ENCODE results near the gene RBM14. TPM values are rescaled to one million over a fixed set of nuclear protein-coding genes. Genes with fewer than 3 reads are reported as not detected.

The RBM14 gene
- total and polyA plus RNA-seq, 9 of the 15 experiments (the other 6 are each of a cell fraction or from before 2014, with no cell fraction given): 5.5 to 131 (median 42.6) TPM

GRCh38 chr11:66616379-66617154 lies at the start of gene RBM14 (continued):
- TF ChIP-seq FOSL1 (tag; conservative IDR thresholded peaks at IDR 0.05): peak; percentile 52; the same call in 1 of the 2 replicates
- peak; percentile 81 for TF ChIP-seq EGR1 (conservative IDR thresholded peaks at IDR 0.05)
- TF ChIP-seq MXD1 (CRISPR knock-in tag; IDR thresholded peaks at IDR 0.05; ENCODE audit: borderline replicate concordance, poor library complexity, severe bottlenecking): peak; percentile 9
- no peak for TF ChIP-seq ARID1B (IDR thresholded peaks at IDR 0.05)
- peak; percentile 85 for TF ChIP-seq MYC (IDR thresholded peaks at IDR 0.05; ENCODE audit: low read depth, low read length)
- peak; percentile 62; the same call in 1 of the 2 replicates for TF ChIP-seq MYC (CRISPR knock-in tag; IDR thresholded peaks at IDR 0.05; ENCODE audit: borderline replicate concordance, low read depth)
- TF ChIP-seq NR2C2 (CRISPR knock-in tag; IDR thresholded peaks at IDR 0.05): peak; percentile 64; the same call in 1 of the 2 replicates
- peak; percentile 62; the same call in 1 of the 2 replicates for TF ChIP-seq NR2C2 (tag; IDR thresholded peaks at IDR 0.05)
- TF ChIP-seq TCFL5 (CRISPR knock-in tag; conservative IDR thresholded peaks at IDR 0.05): 0 out of 2 replicates have a peak, but pooled peaks have one; percentile 6
- TF ChIP-seq TEAD1 (CRISPR knock-in tag; IDR thresholded peaks at IDR 0.05): peak; percentile 70 to 82; a peak in 3 of 4 replicates
- peak; percentile 74; the same call in 1 of the 2 replicates for TF ChIP-seq ZNF584 (CRISPR knock-in tag; IDR thresholded peaks at IDR 0.05; ENCODE audit: low read depth)
- peak; percentile 52; the same call in 1 of the 2 replicates for TF ChIP-seq TOE1 (IDR thresholded peaks at IDR 0.05; ENCODE audit: borderline replicate concordance)
- TF ChIP-seq TOE1 (CRISPR knock-in tag; IDR thresholded peaks at IDR 0.05; ENCODE audit: borderline replicate concordance, low read depth): peak; percentile 49; the same call in 1 of the 2 replicates
- TF ChIP-seq, protein P1, sequence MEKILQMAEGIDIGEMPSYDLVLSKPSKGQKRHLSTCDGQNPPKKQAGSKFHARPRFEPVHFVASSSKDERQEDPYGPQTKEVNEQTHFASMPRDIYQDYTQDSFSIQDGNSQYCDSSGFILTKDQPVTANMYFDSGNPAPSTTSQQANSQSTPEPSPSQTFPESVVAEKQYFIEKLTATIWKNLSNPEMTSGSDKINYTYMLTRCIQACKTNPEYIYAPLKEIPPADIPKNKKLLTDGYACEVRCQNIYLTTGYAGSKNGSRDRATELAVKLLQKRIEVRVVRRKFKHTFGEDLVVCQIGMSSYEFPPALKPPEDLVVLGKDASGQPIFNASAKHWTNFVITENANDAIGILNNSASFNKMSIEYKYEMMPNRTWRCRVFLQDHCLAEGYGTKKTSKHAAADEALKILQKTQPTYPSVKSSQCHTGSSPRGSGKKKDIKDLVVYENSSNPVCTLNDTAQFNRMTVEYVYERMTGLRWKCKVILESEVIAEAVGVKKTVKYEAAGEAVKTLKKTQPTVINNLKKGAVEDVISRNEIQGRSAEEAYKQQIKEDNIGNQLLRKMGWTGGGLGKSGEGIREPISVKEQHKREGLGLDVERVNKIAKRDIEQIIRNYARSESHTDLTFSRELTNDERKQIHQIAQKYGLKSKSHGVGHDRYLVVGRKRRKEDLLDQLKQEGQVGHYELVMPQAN (IDR thresholded peaks at IDR 0.05; ENCODE audit: borderline replicate concordance): peak; percentile 72; the same call in 1 of the 2 replicates
- no peak for TF ChIP-seq DACH1 (IDR thresholded peaks at IDR 0.05; ENCODE audit: partially characterized antibody)
- TF ChIP-seq ZZZ3 (IDR thresholded peaks at IDR 0.05): peak; percentile 33
- TF ChIP-seq RAD51 (IDR thresholded peaks at IDR 0.05; ENCODE audit: borderline replicate concordance, low read depth): no peak
- TF ChIP-seq ZNF717 (CRISPR knock-in tag; IDR thresholded peaks at IDR 0.05): 0 out of 2 replicates have a peak, but pooled peaks have one; percentile 46
- TF ChIP-seq TAL1 (IDR thresholded peaks at IDR 0.05): no peak
- no peak for TF ChIP-seq NFE2 (IDR thresholded peaks at IDR 0.05; ENCODE audit: low read depth)
- TF ChIP-seq NCOR1 (IDR thresholded peaks at IDR 0.05): peak; percentile 59
- TF ChIP-seq ARID4B (CRISPR knock-in tag; IDR thresholded peaks at IDR 0.05): peak; percentile 93

Data from K562 (cell line).